OCI-LY1 (cell line): ENCODE data around the gene ELMO1.

Source experiments
- EZH2 ChIP-seq: fragments of 200-600 bp; sonication (generic), shearing (Covaris generic); IDR thresholded peaks from 2 replicates; pipeline ENCODE4 v1.8.0; 2017; ENCODE audit warnings: borderline replicate concordance, mixed run types, mild to moderate bottlenecking, antibody characterized with exemption, low read length, moderate library complexity, mixed read lengths
- TF ChIP-seq, protein P1 (sequence below): fragments of 200-600 bp; sonication (generic), shearing (Covaris generic); IDR thresholded peaks from 2 replicates; pipeline ENCODE4 v1.5.1; 2017; ENCODE audit warnings: mild to moderate bottlenecking, antibody characterized with exemption, low read length, moderate library complexity, mixed read lengths

DNA sequence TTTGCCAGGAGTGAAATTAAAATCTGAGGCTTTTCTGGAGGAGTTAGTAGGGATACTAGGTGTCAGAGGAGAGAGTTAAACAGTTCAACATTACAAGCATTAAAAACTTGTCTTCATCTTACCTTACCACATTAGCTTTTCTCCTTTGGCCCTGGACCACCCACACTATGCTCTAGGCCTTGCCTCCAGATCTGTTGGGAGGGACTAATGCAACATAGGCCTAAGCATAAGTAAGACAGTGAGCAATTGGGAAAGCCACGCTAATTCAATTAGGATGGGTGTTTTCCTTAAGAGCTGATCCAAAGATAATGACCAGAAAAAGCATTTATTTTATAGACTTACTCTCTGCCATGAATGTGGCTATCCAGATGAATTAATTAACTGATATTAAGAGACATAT is 158.9 kb downstream of the ELMO1 start:
- TF ChIP-seq, protein P1, sequence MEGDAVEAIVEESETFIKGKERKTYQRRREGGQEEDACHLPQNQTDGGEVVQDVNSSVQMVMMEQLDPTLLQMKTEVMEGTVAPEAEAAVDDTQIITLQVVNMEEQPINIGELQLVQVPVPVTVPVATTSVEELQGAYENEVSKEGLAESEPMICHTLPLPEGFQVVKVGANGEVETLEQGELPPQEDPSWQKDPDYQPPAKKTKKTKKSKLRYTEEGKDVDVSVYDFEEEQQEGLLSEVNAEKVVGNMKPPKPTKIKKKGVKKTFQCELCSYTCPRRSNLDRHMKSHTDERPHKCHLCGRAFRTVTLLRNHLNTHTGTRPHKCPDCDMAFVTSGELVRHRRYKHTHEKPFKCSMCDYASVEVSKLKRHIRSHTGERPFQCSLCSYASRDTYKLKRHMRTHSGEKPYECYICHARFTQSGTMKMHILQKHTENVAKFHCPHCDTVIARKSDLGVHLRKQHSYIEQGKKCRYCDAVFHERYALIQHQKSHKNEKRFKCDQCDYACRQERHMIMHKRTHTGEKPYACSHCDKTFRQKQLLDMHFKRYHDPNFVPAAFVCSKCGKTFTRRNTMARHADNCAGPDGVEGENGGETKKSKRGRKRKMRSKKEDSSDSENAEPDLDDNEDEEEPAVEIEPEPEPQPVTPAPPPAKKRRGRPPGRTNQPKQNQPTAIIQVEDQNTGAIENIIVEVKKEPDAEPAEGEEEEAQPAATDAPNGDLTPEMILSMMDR: no peak
- no peak for TF ChIP-seq EZH2
